ENCODE results near the gene SCYL3. TPM values are rescaled to one million over a fixed set of nuclear protein-coding genes. Genes with fewer than 3 reads are reported as not detected.
A peak's percentile ranks its signal among the peaks of the same experiment; 100 is the strongest.

Gene SCYL3
- total RNA-seq, 1 donor from 2014 or later: 8.8 TPM

DNA sequence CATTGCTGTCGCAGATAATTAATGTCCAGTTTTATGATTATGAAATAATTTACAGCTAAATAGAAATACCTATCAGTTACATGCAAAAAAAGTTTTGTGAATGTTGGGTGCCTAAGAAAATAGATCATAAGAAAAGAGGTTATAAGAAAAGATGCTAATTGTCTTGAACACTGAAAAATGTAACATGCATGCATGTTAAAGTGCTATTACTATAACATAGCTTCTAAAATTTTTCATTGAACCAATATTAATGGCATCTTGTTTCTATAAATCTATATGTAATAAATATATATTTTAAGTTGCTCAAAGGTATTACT lies 35.5 kb upstream of the SCYL3 start:
- no peak for DNase-seq
- H3K27me3 Mint-ChIP-seq (ENCODE audit: unreplicated experiment): no peaks in the 10 kb centered on the region
- H3K4me1 Mint-ChIP-seq (ENCODE audit: low read depth, unreplicated experiment): no peaks in the 10 kb centered on the region
- H3K27ac Mint-ChIP-seq (ENCODE audit: unreplicated experiment): no peak overlapping the region
- no peaks in the 10 kb centered on the region for H3K36me3 Mint-ChIP-seq (ENCODE audit: unreplicated experiment)
- H3K9me3 Mint-ChIP-seq (ENCODE audit: unreplicated experiment): no peaks in the 10 kb centered on the region
- TF ChIP-seq, protein P1, sequence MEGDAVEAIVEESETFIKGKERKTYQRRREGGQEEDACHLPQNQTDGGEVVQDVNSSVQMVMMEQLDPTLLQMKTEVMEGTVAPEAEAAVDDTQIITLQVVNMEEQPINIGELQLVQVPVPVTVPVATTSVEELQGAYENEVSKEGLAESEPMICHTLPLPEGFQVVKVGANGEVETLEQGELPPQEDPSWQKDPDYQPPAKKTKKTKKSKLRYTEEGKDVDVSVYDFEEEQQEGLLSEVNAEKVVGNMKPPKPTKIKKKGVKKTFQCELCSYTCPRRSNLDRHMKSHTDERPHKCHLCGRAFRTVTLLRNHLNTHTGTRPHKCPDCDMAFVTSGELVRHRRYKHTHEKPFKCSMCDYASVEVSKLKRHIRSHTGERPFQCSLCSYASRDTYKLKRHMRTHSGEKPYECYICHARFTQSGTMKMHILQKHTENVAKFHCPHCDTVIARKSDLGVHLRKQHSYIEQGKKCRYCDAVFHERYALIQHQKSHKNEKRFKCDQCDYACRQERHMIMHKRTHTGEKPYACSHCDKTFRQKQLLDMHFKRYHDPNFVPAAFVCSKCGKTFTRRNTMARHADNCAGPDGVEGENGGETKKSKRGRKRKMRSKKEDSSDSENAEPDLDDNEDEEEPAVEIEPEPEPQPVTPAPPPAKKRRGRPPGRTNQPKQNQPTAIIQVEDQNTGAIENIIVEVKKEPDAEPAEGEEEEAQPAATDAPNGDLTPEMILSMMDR (IDR thresholded peaks at IDR 0.05; ENCODE audit: partially characterized antibody, unreplicated experiment): peak; percentile 28
- no peak overlapping the region for H3K4me3 Mint-ChIP-seq (ENCODE audit: unreplicated experiment)

DNA sequence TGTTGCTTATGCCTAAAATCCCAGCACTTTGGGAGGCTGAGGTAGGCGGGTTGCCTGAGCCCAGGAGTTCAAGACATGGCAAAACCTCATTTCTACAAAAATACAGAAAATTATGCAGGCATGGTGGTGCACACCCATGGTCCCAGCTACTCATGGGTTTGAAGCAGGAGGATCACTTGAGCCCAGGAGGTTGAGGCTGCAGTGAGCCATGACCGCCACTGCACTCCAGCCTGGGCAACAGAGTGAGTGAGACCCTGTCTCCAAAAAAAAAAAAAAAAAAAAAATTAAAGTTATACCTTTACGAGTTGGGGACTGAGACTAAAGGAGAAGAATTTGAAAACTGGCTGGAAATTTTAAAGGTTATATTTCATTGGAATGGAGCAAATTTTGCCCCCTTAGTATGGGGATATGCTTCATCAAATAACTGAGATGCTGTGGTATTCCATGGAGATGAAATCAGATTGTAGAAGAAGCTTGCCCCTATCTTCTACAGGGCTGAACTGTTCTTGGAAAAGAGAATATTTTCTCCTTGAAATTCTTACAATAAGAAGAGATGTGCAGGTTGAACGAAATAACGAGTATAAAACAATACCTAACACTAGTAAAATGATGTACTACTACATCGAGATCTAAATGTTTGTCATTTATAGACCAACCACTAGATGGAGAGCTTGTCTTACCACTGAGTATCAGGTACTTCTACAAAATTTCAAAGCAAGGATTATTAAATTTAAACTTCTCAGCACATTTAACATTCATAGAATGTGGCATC lies 34.9 kb upstream of the SCYL3 start:
- Mint-ChIP-seq H3K27me3 (ENCODE audit: unreplicated experiment) (no peaks in the 10 kb centered on the region), H3K4me3 (ENCODE audit: unreplicated experiment) (no peak overlapping the region), H3K36me3 (ENCODE audit: unreplicated experiment) (no peaks in the 10 kb centered on the region), H3K9me3 (ENCODE audit: unreplicated experiment) (no peaks in the 10 kb centered on the region), H3K4me1 (ENCODE audit: low read depth, unreplicated experiment) (no peaks in the 10 kb centered on the region), H3K27ac (ENCODE audit: unreplicated experiment) (no peak overlapping the region)
- TF ChIP-seq, protein P1 (IDR thresholded peaks at IDR 0.05; ENCODE audit: partially characterized antibody, unreplicated experiment): peak; percentile 74
- no peak for DNase-seq

DNA sequence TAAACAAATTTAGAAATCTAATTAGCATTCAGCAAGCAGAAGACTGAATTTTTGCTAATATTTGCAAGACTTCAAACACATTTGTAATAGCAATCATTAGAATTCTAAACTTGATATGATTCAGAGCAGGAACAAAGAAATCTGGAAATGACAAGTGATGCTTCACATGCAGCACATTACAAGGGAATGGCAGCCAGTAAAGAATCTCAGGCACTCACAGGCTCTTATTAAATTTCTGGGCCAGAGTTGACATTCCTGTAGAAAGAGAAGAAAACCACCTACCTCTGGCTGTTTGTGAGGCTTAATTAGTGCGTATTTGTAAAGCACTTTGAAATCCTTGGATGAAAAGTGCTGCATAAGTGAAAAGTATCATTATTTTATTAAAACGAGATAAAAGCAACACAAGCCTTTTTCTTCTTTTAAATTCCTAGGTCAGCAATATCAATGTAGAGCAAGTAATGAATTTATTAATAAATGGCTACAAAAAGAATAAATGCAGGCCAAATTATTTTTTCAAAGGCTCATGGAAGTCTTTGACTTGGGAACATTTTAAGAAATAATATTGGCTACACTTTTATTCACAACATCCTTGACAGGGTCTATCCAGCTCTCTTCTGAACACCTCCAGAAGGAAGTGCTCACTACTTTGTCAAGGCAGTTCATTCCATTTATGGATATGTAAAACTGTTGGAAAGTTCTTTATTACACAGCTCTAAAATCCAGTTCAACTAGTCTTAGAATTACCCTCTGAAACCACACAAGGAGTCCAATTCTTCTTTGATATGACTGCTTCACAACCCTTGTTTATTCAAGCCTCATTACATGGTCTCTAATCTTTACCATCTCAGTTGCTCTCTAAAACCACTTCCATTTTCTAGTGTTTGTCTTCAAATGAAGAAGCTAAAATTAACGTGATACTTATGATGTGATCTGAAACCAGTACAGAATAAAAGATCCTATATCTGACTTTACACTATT lies 32.1 kb upstream of the SCYL3 start:
- DNase-seq: no peak
- TF ChIP-seq, protein P1 (IDR thresholded peaks at IDR 0.05; ENCODE audit: partially characterized antibody, unreplicated experiment): no peak
- H3K27ac Mint-ChIP-seq (ENCODE audit: unreplicated experiment): no peak overlapping the region
- no peaks in the 10 kb centered on the region for H3K4me1 Mint-ChIP-seq (ENCODE audit: low read depth, unreplicated experiment)
- no peaks in the 10 kb centered on the region for H3K9me3 Mint-ChIP-seq (ENCODE audit: unreplicated experiment)
- H3K4me3 Mint-ChIP-seq (ENCODE audit: unreplicated experiment): no peak overlapping the region
- H3K36me3 Mint-ChIP-seq (ENCODE audit: unreplicated experiment): no peaks in the 10 kb centered on the region
- no peaks in the 10 kb centered on the region for H3K27me3 Mint-ChIP-seq (ENCODE audit: unreplicated experiment)

DNA sequence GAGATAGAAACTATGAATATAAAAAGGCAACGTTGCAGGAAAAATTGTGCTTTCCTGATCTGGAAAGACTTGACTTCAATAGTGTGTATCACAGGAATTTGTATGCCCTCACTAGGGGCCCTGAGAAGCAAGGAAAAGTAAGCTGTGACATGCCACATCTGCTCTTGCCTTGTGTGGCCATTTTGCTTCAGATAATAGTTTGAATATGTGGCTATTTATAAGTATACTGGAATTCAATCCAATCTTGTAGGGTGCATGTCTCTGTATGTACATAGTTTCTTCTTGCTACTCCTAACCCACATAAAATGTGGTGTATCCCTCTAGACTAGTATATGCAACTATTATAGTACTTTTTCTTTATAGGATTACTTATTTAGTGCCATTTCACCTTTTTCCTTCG lies 31.1 kb upstream of the SCYL3 start:
- TF ChIP-seq, protein P1 (IDR thresholded peaks at IDR 0.05; ENCODE audit: partially characterized antibody, unreplicated experiment): no peak
- Mint-ChIP-seq H3K27me3 (ENCODE audit: unreplicated experiment) (no peaks in the 10 kb centered on the region), H3K36me3 (ENCODE audit: unreplicated experiment) (no peaks in the 10 kb centered on the region), H3K9me3 (ENCODE audit: unreplicated experiment) (no peaks in the 10 kb centered on the region), H3K27ac (ENCODE audit: unreplicated experiment) (no peak overlapping the region), H3K4me3 (ENCODE audit: unreplicated experiment) (no peak overlapping the region), H3K4me1 (ENCODE audit: low read depth, unreplicated experiment) (no peaks in the 10 kb centered on the region)
- no peak for DNase-seq

DNA sequence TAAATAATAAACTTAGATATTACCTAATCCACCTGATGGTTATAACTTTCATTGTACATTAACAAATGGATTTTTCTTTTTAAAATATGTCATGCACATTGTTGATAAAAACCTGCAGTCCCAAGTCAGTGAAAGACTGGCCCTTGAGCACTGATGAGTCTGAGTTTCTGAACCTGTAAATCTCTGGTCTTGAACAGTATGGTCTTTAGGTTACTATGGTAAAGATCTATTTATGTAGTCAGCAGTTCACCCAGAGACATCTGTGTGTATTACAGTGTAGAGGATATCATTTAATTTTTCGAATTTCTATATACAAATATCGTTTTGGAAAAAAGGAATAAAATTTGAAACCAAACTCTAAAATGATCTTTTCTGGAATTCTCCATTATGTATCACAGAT lies 30.4 kb upstream of the SCYL3 start:
- Mint-ChIP-seq H3K4me3 (ENCODE audit: unreplicated experiment) (no peak overlapping the region), H3K9me3 (ENCODE audit: unreplicated experiment) (no peaks in the 10 kb centered on the region)

More for the DNA sequence above, 30.4 kb upstream of the SCYL3 start:
- Mint-ChIP-seq H3K36me3 (ENCODE audit: unreplicated experiment) (no peaks in the 10 kb centered on the region), H3K27ac (ENCODE audit: unreplicated experiment) (no peak overlapping the region), H3K27me3 (ENCODE audit: unreplicated experiment) (no peaks in the 10 kb centered on the region), H3K4me1 (ENCODE audit: low read depth, unreplicated experiment) (no peaks in the 10 kb centered on the region)
- TF ChIP-seq, protein P1 (IDR thresholded peaks at IDR 0.05; ENCODE audit: partially characterized antibody, unreplicated experiment): no peak
- DNase-seq: no peak
